MM.1S (cell line): ENCODE results near the gene PHF11.

Experiments
- DNase-seq: peaks from one replicate; pipeline ENCODE4 v3.0.0-alpha.2; 2015
- H2AFZ ChIP-seq: fragments of 300-600 bp; sonication (generic); 2 replicates; pipeline ENCODE4 v1.6.0; 2016; ENCODE audit warnings: antibody characterized with exemption, low read length
- H3F3A ChIP-seq: fragments of 300-600 bp; sonication (generic); 2 replicates; pipeline ENCODE4 v1.6.1; 2016; ENCODE audit warnings: mild to moderate bottlenecking, antibody characterized with exemption, low read length, moderate library complexity, mixed read lengths; ENCODE audit not compliant: insufficient read depth
- H3K27ac ChIP-seq: fragments of 300-600 bp; sonication (generic); 2 replicates; pipeline ENCODE4 v1.5.1; 2016; ENCODE audit warnings: mild to moderate bottlenecking, low read length
- H3K27me3 ChIP-seq: fragments of 300-600 bp; sonication (generic); replicated peaks from 2 replicates; pipeline ENCODE4 v1.6.0; 2016; ENCODE audit warnings: low read length; ENCODE audit not compliant: insufficient read depth
- H3K36me3 ChIP-seq: fragments of 300-600 bp; sonication (generic); replicated peaks from 2 replicates; pipeline ENCODE4 v1.6.1; 2016; ENCODE audit warnings: mild to moderate bottlenecking, low read length, mixed read lengths; ENCODE audit not compliant: insufficient read depth
- H3K4me1 ChIP-seq: fragments of 300-600 bp; sonication (generic); 2 replicates; pipeline ENCODE4 v1.6.1; 2016; ENCODE audit warnings: low read length, mixed read lengths
- H3K4me2 ChIP-seq: fragments of 300-600 bp; sonication (generic); 2 replicates; pipeline ENCODE4 v1.6.0; 2016; ENCODE audit warnings: low read depth, low read length
- H3K4me3 ChIP-seq: fragments of 300-600 bp; sonication (generic); 2 replicates; pipeline ENCODE4 v1.5.1; 2016; ENCODE audit warnings: low read length, mixed read lengths
- H3K79me2 ChIP-seq: fragments of 300-600 bp; sonication (generic); 2 replicates; pipeline ENCODE4 v1.6.1; 2016; ENCODE audit warnings: mixed run types, low read length, mixed read lengths
- H3K9ac ChIP-seq: fragments of 300-600 bp; sonication (generic); 2 replicates; pipeline ENCODE4 v1.6.1; 2016; ENCODE audit warnings: low read length, mixed read lengths
- H3K9me2 ChIP-seq: fragments of 300-600 bp; sonication (generic); replicated peaks from 2 replicates; pipeline ENCODE4 v1.6.1; 2016; ENCODE audit warnings: mild to moderate bottlenecking, low read length, mixed read lengths; ENCODE audit not compliant: insufficient read depth
- H3K9me3 ChIP-seq: fragments of 300-600 bp; sonication (generic); replicated peaks from 2 replicates; pipeline ENCODE4 v1.6.1; 2016; ENCODE audit warnings: mild to moderate bottlenecking, low read length, mixed read lengths; ENCODE audit not compliant: insufficient read depth
- H4K20me1 ChIP-seq: fragments of 300-600 bp; sonication (generic); 2 replicates; pipeline ENCODE4 v1.6.1; 2016; ENCODE audit warnings: mild to moderate bottlenecking, low read length, moderate library complexity, mixed read lengths; ENCODE audit not compliant: insufficient read depth
- EZH2 ChIP-seq: fragments of 300-600 bp; sonication (generic); optimal IDR thresholded peaks from 2 replicates; pipeline ENCODE3; 2017; ENCODE audit warnings: low read depth, mild to moderate bottlenecking, antibody characterized with exemption, low read length, mixed read lengths
- EZH2phosphoT487 ChIP-seq: fragments of 300-600 bp; sonication (generic); IDR thresholded peaks from 2 replicates; pipeline ENCODE4 v1.6.1; 2018; ENCODE audit warnings: antibody characterized with exemption, low read length
- TF ChIP-seq, protein P1 (sequence below): fragments of 300-600 bp; sonication (generic); IDR thresholded peaks from 2 replicates; pipeline ENCODE4 v1.5.1; 2016; ENCODE audit warnings: antibody characterized with exemption, low read length, mixed read lengths

The PHF11 gene

DNA sequence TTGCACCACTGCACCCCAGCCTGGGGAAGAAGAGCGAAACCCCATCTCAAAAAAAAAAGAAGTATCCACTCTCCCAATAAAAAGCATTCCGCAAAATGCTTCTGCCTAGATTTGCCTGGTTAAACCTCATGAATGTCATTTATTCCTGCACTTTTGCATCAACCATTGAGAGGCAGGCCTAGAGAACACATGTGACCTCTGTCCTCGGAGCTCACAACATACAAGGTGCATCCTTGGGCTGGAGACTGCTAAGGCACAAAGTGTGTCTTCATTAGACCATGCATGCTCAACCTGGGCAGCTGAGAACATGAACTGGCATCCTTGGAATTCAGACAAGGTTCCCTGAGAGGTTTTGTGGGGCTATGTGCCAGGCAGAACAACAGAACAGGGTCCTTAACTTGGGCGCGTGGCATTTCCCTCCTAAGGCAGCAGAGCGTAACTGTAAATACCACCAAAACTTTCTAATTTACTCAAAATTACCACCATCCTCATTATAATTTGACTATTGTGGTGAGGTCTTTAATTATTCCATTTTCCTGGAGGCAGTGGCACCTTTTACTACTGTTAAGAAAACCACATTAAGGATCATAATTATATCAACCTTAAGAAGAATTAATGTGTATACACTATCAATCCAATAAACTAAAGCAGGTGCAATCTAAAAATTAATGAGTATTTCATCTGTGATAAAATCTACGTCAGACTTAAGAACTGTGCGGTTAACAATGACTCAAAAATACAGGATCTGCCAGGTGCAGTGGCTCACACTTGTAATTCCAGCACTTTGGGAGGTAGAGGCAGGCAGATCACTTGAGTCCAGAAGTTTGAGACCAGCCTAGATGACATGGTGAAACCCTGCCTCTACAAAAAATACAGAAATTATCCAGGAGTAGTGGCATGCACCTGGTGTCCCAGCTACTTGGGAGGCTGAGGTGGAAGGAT, 75.8 kb downstream of the PHF11 start:
- Histone ChIP-seq H3K27ac (no peak overlapping the region), H2AFZ (no peak overlapping the region), H3K4me3 (no peak overlapping the region), H3K9ac (no peak overlapping the region), H3K9me2 (no peaks in the 10 kb centered on the region), H3K79me2 (no peaks in the 10 kb centered on the region), H3K4me1 (no peaks in the 10 kb centered on the region), H3F3A (no peaks in the 10 kb centered on the region), H4K20me1 (no peaks in the 10 kb centered on the region), H3K27me3 (no peaks in the 10 kb centered on the region), H3K4me2 (no peak overlapping the region), H3K9me3 (no peaks in the 10 kb centered on the region), H3K36me3 (no peaks in the 10 kb centered on the region)
- TF ChIP-seq, protein P1, sequence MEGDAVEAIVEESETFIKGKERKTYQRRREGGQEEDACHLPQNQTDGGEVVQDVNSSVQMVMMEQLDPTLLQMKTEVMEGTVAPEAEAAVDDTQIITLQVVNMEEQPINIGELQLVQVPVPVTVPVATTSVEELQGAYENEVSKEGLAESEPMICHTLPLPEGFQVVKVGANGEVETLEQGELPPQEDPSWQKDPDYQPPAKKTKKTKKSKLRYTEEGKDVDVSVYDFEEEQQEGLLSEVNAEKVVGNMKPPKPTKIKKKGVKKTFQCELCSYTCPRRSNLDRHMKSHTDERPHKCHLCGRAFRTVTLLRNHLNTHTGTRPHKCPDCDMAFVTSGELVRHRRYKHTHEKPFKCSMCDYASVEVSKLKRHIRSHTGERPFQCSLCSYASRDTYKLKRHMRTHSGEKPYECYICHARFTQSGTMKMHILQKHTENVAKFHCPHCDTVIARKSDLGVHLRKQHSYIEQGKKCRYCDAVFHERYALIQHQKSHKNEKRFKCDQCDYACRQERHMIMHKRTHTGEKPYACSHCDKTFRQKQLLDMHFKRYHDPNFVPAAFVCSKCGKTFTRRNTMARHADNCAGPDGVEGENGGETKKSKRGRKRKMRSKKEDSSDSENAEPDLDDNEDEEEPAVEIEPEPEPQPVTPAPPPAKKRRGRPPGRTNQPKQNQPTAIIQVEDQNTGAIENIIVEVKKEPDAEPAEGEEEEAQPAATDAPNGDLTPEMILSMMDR, result no peak
- TF ChIP-seq EZH2phosphoT487 (no peak), EZH2 (no peak)
- DNase-seq, result no peak
